Activated naive CD8-positive, alpha-beta T cell (primary cell): ENCODE data around the gene C11orf97.
"Not testable (repeated sequence)": the region's sequence is repeated elsewhere in the genome, so short reads cannot be mapped to it uniquely, and the experiment has no call there.

ENCODE experiments used
- H3K27ac Mint-ChIP-seq: one replicate; pipeline ENCODE4 v1.8.0; 2021; ENCODE audit warnings: mixed read lengths
- H3K27me3 Mint-ChIP-seq: one replicate; pipeline ENCODE4 v1.8.0; 2021; ENCODE audit warnings: mixed read lengths
- H3K36me3 Mint-ChIP-seq: one replicate; pipeline ENCODE4 v1.8.0; 2021; ENCODE audit warnings: mixed read lengths
- H3K4me1 Mint-ChIP-seq: one replicate; pipeline ENCODE4 v1.8.0; 2021; ENCODE audit warnings: low read depth, mixed read lengths
- H3K4me3 Mint-ChIP-seq: one replicate; pipeline ENCODE4 v1.8.0; 2021; ENCODE audit warnings: mild to moderate bottlenecking, mixed read lengths
- H3K9me3 Mint-ChIP-seq: one replicate; pipeline ENCODE4 v1.8.0; 2021; ENCODE audit warnings: low read depth, mixed read lengths

The C11orf97 gene, protein sequence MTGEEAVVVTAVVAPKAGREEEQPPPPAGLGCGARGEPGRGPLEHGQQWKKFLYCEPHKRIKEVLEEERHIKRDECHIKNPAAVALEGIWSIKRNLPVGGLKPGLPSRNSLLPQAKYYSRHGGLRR

DNA sequence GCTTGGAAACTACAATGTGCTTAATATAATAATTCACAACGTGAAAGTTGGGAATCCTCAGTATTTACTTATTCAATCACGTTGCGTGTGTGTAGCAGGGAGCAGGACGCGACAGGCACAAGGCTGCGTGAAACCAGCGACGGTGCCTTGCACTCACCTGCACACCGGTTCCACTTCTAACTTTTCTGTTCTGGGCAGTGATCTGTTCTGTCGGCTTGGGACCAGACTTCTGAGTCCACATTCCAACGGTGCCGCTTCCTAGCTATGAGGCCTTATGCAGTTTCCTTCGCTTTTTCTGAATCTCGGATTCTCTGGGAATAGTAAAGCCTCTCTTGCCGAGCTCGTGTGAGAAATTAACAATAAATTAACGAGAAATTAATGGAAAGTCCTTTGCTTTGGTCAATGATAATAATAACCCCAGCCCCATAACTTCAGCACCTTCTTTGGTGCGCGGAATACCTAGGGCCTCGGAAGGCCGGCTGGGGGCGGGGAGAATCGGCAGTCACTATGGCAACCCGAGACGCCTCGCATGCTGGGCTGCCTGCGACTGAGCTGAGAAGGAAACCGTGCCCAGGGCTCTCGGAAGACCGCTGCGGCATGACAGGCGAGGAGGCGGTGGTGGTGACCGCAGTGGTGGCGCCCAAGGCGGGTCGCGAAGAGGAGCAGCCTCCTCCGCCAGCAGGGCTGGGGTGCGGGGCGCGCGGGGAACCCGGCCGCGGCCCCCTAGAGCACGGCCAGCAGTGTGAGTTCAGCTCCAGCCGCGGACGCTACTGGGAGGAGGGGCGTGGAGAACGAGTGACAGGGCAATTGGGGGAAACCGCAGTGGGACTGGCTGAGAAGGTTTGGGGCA lies at the start of gene C11orf97:
Gene C11orf97 (plus strand): TSS at position 530 of the 850 bp plus-strand sequence. CDS start 68 bp downstream, at position 598.
- Mint-ChIP-seq H3K36me3 (peaks cover 2% of the 10 kb centered on the region), H3K4me3 (peak within 1 kb of the TSS; percentile 83), H3K27ac (no peak within 1 kb of the TSS), H3K4me1 (peaks cover 16% of the 10 kb centered on the region), H3K9me3 (no peaks in the 10 kb centered on the region), H3K27me3 (peaks cover 10% of the 10 kb centered on the region)

DNA sequence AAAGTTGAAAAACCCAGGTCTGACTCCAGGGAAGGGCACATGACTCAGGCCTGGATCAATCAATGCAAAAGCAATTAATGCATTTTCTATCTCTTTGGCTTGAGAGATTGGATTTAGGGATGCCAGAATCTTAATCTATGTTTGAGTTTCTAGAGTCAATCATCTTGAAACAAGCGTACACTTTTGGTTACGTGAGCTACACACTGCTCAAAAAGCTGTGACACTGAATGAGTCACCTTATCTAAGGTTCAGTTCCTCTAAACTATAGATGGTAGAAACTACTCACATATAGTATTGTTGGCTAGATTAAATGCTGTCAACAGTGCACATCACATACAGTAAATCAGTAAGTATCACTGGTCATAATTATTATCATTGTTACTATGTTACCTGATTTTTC lies 42.8 kb upstream of the C11orf97 start:
- Mint-ChIP-seq H3K9me3 (no peaks in the 10 kb centered on the region), H3K4me1 (peaks cover 11% of the 10 kb centered on the region), H3K27ac (no peak overlapping the region), H3K36me3 (peaks cover 37% of the 10 kb centered on the region), H3K27me3 (no peaks in the 10 kb centered on the region), H3K4me3 (no peak overlapping the region)

DNA sequence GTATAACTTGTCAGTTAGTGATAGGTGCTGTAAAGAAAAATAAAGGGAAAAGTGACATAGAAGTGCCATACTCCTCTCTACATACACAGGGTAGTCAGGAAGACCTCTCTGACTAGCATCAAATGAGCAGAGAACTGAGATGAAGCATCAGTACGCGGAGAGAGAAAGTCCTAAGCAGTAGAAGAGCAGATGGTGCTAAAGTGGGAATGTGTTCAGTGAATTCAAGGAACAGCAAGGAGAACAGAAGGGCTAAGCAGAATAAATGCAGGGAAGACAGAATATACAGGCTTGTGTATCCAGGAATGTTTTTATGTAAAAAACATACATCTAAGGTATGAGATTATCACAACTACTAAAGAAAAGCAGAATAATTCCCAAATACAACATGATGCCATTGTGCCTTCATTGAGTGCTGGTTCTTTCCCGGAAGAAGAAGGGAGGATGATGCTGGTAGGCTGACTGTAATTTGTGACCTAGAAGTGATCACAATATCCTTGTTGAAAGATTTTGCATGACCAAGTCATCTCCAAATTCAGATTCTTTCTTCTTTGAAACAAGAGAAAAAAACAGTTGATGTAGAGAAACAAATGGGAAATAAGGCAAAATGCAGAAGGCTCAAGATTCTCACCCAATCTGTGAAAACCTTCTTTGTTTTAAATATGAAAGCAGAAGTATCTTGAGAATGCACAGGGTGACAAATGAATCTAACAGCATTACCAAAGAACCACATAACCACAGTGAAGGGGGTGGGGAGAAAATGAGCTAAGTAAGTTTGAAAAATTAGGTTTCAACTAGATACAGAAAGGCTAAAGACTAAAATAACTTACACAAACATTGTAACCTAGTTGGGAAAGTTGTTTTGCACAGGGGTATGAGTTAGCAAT lies 39.1 kb upstream of the C11orf97 start:
- Mint-ChIP-seq H3K9me3 (no peaks in the 10 kb centered on the region), H3K36me3 (peaks cover 25% of the 10 kb centered on the region), H3K4me3 (no peak overlapping the region), H3K27me3 (no peaks in the 10 kb centered on the region), H3K4me1 (peaks cover 20% of the 10 kb centered on the region), H3K27ac (no peak overlapping the region)

DNA sequence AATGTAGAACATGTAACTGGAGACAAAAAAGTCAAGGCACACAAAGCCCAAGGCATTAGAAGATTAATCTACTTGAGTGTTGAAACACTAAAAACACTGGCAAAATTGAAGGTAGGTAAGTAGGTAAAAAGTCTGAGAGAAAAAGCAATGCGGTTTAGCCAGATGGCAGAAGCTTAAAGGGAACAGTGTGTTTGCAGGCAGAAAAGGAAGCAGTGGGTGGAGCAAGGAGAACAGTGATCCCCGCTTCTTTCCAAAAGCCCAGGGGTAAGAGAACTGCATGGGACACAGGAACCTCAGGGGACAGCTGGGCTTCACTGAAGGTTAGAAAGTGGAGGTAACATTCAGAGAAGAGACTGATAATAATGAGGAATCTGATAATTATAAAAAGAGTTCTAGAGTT lies 34.6 kb upstream of the C11orf97 start:
- no peaks in the 10 kb centered on the region for H3K9me3 Mint-ChIP-seq
- H3K27me3 Mint-ChIP-seq: no peaks in the 10 kb centered on the region
- H3K4me1 Mint-ChIP-seq: peaks cover 20% of the 10 kb centered on the region
- H3K27ac Mint-ChIP-seq: no peak overlapping the region
- no peak overlapping the region for H3K4me3 Mint-ChIP-seq
- H3K36me3 Mint-ChIP-seq: peaks cover 26% of the 10 kb centered on the region

DNA sequence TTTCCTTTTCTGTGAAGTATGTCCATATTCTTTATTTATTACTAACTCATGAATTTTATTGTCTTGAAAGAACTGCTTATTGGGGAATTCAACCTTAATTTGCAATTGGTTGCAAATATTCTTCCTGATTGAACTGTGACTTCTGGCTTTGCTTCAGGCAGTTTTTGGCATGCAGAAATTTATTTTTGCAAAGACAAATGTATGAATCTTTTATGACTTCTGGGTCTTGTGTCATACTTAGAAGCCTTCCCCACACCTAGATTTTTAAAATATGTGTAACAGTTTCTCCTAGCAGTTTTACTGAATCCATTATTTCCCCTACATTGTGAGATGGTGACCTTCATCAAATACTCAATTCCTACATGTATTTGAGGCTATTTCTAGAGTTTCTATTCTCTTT lies 30.9 kb upstream of the C11orf97 start:
- no peak overlapping the region for H3K4me3 Mint-ChIP-seq
- H3K4me1 Mint-ChIP-seq: peaks cover 9% of the 10 kb centered on the region
- H3K9me3 Mint-ChIP-seq: no peaks in the 10 kb centered on the region
- H3K27me3 Mint-ChIP-seq: no peaks in the 10 kb centered on the region
- H3K36me3 Mint-ChIP-seq: peaks cover 22% of the 10 kb centered on the region
- no peak overlapping the region for H3K27ac Mint-ChIP-seq

DNA sequence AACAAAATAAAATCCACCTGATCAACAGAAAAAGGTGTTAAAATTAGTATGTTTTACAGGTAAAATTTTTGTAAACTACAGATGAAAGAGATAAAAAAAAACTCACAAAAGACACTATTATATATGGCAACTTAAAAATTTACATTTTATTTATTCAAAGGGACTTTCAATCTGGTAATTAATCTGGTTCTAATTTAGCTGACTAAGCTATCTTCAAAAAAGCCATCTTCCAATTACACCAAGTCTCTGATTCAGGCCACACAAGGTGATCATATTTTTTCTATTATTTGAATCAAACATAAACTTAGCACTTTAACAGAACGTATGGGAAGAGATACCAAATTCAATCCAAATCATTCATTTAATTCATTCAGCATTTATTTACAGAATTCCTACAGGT lies 26.2 kb upstream of the C11orf97 start:
- Mint-ChIP-seq H3K36me3 (peaks cover 34% of the 10 kb centered on the region), H3K27me3 (no peaks in the 10 kb centered on the region), H3K4me1 (peaks cover 8% of the 10 kb centered on the region), H3K4me3 (no peak overlapping the region), H3K9me3 (no peaks in the 10 kb centered on the region), H3K27ac (no peak overlapping the region)

DNA sequence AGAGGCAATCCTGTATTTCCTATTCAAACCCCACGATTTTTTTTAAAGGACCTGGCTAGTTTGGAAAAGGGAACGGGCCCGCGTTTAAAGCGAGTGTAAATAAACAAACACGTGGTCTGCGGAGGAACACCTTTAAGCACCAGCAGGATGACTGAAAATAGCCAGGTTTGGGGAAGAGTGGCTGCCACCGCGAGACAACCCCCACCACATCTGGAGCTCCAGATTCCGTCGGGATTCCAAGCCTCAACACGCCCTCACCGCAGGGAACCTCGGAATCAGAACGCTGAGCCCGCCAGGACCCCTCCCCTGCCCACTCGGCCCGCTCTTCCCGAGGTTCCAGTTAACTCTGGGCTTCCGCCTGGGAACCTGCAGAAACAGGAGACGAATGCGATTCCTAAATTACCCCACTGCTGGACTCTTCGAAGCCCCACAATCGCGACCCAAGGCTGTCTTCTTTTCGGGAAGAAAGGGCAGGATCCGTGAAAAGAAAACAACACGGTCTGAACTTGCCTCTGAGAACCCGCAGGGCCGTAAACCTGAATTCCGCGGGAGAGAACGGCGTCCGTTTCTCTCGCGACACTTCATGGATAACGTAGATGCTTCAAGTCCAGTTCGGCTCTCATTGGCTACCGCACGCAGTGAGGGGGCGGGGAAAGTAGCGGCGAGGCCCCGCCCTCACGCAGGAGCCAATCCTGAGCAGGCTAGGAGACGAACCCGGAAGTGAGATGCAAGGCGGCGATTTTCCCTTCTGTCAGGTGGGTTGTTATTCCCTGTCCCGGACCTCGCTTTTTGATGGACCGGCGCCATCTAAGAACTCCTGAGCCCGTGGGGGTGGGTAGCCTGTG lies 18.8 kb upstream of the C11orf97 start, which contains the start of the genes ANKRD49 and MRE11:
Gene ANKRD49 (plus strand): TSS at position 704 of the 845 bp plus-strand sequence. CDS start 2,710 bp downstream, outside the sequence.
Gene MRE11 (minus strand): TSS at position 564 of the 845 bp plus-strand sequence. CDS start 1,043 bp downstream, outside the sequence.
- Mint-ChIP-seq H3K9me3 (no peaks in the 10 kb centered on the region), H3K27ac (peak within 1 kb of the TSS; percentile 96), H3K27me3 (no peaks in the 10 kb centered on the region), H3K36me3 (peaks cover 18% of the 10 kb centered on the region), H3K4me1 (peaks cover 44% of the 10 kb centered on the region), H3K4me3 (peak within 1 kb of the TSS; percentile 96)

DNA sequence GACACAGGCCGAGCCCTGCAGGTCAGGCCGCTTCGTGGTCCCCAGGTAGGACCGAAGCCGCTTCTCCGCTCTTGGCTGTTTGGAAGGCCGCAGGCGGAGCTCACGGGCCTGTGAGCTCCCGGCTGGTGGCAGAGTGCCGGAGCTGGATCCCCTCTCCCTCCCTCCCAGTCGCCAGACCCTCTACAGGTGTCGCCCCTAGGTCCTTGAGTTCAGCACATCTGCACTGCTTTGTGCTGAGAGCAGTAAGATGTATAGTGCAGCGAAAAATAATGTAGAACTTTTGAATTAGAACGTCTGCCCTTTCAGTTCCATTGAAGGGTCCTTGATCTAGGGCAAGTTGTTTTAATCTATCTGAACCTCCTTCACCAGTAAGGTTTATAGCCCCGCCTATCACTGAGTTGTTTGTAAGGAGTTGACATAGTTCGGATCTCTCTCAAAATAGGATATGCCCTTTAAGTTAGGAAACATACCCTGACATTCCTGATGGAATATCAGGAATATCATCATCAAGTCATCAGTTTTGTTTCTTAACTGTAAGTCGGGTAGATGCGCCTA lies 18.1 kb upstream of the C11orf97 start:
- peaks cover 44% of the 10 kb centered on the region for H3K4me1 Mint-ChIP-seq

DNA sequence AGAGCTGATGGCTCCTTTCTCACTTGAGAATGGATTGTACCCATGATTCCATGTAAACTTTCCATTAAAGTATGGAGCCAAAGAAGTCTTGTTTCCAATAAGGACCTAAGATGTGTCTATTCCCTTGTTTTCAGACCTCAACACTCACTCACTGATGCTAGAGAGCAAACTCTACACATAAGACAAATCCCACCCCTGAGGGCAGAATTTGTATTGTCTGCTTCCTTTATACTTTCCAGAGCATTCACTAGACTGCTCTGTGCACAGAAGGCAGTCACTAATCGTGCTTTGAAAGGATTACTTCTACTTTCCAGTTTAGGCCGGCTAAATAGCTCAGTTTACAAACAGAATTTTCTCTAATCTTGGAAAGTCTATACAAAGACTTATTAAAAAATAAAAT lies 12.1 kb upstream of the C11orf97 start:
- H3K9me3 Mint-ChIP-seq: no peaks in the 10 kb centered on the region
- no peak overlapping the region for H3K27ac Mint-ChIP-seq
- H3K36me3 Mint-ChIP-seq: peaks cover 3% of the 10 kb centered on the region
- H3K27me3 Mint-ChIP-seq: no peaks in the 10 kb centered on the region
- H3K4me3 Mint-ChIP-seq: no peak overlapping the region
- peaks cover 9% of the 10 kb centered on the region for H3K4me1 Mint-ChIP-seq

More for the DNA sequence above, 18.1 kb upstream of the C11orf97 start:
- Mint-ChIP-seq H3K27me3 (no peaks in the 10 kb centered on the region), H3K4me3 (peak overlapping the region; percentile 96), H3K27ac (peak overlapping the region; percentile 96), H3K9me3 (no peaks in the 10 kb centered on the region), H3K36me3 (peaks cover 12% of the 10 kb centered on the region)

DNA sequence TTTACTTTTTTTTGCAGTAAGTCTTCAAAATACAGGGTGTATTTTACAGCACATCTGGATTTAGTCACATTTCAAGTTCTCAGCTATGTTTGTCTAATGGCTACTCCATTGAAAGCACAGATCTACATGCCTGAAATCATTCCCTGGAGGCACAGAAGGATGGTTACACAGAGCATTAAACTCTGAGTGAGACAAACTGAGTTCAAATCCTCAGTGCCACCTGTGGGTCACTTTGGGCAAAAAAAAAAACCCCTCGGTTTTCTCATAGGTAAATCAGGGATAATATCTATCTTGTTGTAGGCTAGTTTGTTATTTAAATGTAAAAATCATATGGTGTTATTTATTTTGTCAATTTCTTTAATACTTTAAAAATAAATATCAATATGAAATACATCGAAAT lies 10.7 kb upstream of the C11orf97 start:
- Mint-ChIP-seq H3K4me1 (peaks cover 2% of the 10 kb centered on the region), H3K9me3 (no peaks in the 10 kb centered on the region), H3K27me3 (no peaks in the 10 kb centered on the region), H3K4me3 (no peak overlapping the region), H3K36me3 (peaks cover 3% of the 10 kb centered on the region), H3K27ac (no peak overlapping the region)

DNA sequence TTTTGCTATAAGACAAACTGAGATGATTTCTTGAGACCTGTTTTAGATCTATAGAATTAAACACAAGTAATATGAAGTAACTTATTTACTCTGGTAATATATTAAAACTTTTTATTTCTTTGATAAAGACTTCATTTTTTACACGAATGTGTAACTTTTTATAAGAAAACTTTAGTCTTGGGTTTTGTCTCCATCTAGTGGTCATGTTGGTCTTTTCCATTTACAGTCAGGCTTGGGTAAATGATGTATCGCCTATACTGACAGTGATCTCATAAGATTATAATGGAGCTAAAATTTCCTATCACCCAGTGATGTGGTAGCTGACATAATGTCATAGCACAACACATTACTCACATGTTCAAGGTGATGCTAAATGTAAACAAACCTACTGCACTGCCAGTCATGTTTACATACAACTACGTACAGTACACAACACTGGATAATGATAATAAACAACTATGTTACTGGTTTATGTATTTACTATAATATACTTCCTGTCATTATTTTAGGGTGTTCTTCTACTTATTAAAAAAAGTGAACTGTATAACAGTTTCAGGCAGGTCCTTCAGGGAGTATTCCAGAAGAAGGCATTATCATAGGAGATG lies 7.5 kb upstream of the C11orf97 start:
- no peaks in the 10 kb centered on the region for H3K4me1 Mint-ChIP-seq
- H3K36me3 Mint-ChIP-seq: no peaks in the 10 kb centered on the region
- no peak overlapping the region for H3K27ac Mint-ChIP-seq
- no peak overlapping the region for H3K4me3 Mint-ChIP-seq
- H3K27me3 Mint-ChIP-seq: no peaks in the 10 kb centered on the region
- no peaks in the 10 kb centered on the region for H3K9me3 Mint-ChIP-seq

DNA sequence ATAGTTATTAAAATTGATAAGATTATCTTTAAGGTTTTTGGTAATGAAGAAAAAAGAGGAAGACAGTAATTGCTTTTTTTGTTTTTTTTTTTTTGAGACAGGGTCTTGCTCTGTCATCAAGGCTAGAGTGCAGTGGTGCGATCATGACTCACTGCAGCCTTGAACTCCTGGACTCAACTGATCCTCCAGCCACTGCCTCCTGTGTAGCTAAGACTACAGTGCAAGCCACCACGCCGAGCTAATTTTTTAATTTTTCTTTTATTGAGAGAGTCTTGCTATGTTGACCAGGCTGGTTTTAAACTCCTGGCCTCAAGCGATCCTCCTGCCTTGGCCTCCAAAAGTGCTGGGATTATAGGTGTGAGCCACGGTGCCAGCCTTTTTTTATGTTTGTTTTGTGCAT lies 5.7 kb upstream of the C11orf97 start:
- not testable (repeated sequence) for H3K27ac Mint-ChIP-seq, H3K27me3 Mint-ChIP-seq, H3K4me1 Mint-ChIP-seq, H3K36me3 Mint-ChIP-seq, H3K9me3 Mint-ChIP-seq, H3K4me3 Mint-ChIP-seq

DNA sequence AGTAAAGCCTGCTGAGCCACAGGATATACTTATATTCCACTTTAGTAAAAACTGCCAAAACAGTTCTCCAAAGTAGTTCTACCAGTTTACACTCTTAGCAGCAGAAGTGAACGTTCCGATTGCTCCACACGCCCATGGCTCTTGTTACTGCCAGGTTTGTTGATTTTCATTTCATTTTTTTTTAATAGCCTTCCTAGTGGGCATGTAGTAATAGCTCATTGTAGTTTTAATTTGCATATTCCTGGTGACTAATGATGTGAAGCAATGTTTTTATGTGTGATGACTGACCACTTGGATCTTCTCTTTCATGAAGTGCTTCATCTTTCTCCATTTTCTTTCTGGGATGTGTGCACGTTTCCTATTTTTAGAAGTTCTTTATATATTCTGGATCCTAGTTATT lies 4.8 kb upstream of the C11orf97 start:
- Mint-ChIP-seq H3K36me3 (no peaks in the 10 kb centered on the region), H3K4me3 (no peak overlapping the region), H3K9me3 (no peaks in the 10 kb centered on the region), H3K27ac (no peak overlapping the region), H3K27me3 (peaks cover 6% of the 10 kb centered on the region), H3K4me1 (peaks cover 8% of the 10 kb centered on the region)
